ENCODE measurements around the gene BCAS3.
A peak's percentile ranks its signal among the peaks of the same experiment; 100 is the strongest.
"Not testable (repeated sequence)": the region's sequence is repeated elsewhere in the genome, so short reads cannot be mapped to it uniquely, and the experiment has no call there.

Gene BCAS3

GRCh38 chr17:61239953-61240352 lies 562.3 kb downstream of the BCAS3 start:
- WGBS, 2 experiments (ENCODE audit: insufficient coverage in 2 of 2): 60% methylated on average over 1 of the region's 1 CpG; no CpG with 5 or more reads in 1 of the 2 experiments
- H3K4me3 ChIP-seq (ENCODE audit: extremely low read depth, insufficient read depth, low read length, poor library complexity, severe bottlenecking): no peak overlapping the region
- no peaks in the 10 kb centered on the region for H3K36me3 ChIP-seq (ENCODE audit: control insufficient read depth, insufficient read depth, low read length)
- peaks cover 11% of the 10 kb centered on the region for H3K4me1 ChIP-seq (ENCODE audit: control insufficient read depth, insufficient read depth, low read length, poor library complexity, severe bottlenecking)
- H3K27ac ChIP-seq (ENCODE audit: low read depth, low read length, severe bottlenecking): no peak overlapping the region
- H3K9me3 ChIP-seq (ENCODE audit: control insufficient read depth, low read length): no peaks in the 10 kb centered on the region

GRCh38 chr17:61240851-61241468 lies 563.3 kb downstream of the BCAS3 start:
- no peaks in the 10 kb centered on the region for H3K9me3 ChIP-seq (ENCODE audit: control insufficient read depth, low read length)
- H3K4me3 ChIP-seq (ENCODE audit: extremely low read depth, insufficient read depth, low read length, poor library complexity, severe bottlenecking): no peak overlapping the region
- no peaks in the 10 kb centered on the region for H3K36me3 ChIP-seq (ENCODE audit: control insufficient read depth, insufficient read depth, low read length)
- peaks cover 6% of the 10 kb centered on the region for H3K4me1 ChIP-seq (ENCODE audit: control insufficient read depth, insufficient read depth, low read length, poor library complexity, severe bottlenecking)
- WGBS, 2 experiments (ENCODE audit: insufficient coverage in 2 of 2): 80 to 100% methylated on average over 1 of the region's 5 CpGs
- H3K27ac ChIP-seq (ENCODE audit: low read depth, low read length, severe bottlenecking): no peak overlapping the region

GRCh38 chr17:61244988-61245387 lies 567.3 kb downstream of the BCAS3 start:
- H3K27ac ChIP-seq (ENCODE audit: low read depth, low read length, severe bottlenecking); H3K4me3 ChIP-seq (ENCODE audit: extremely low read depth, insufficient read depth, low read length, poor library complexity, severe bottlenecking); H3K9me3 ChIP-seq (ENCODE audit: control insufficient read depth, low read length); H3K36me3 ChIP-seq (ENCODE audit: control insufficient read depth, insufficient read depth, low read length); H3K4me1 ChIP-seq (ENCODE audit: control insufficient read depth, insufficient read depth, low read length, poor library complexity, severe bottlenecking): not testable (repeated sequence)
- 77 to 83% methylated on average over 6 of the region's 8 CpGs for WGBS, 2 experiments (ENCODE audit: insufficient coverage in 2 of 2)

GRCh38 chr17:61245706-61246135 lies 568.1 kb downstream of the BCAS3 start:
- Histone ChIP-seq H3K36me3 (ENCODE audit: control insufficient read depth, insufficient read depth, low read length) (no peaks in the 10 kb centered on the region), H3K27ac (ENCODE audit: low read depth, low read length, severe bottlenecking) (no peak overlapping the region), H3K9me3 (ENCODE audit: control insufficient read depth, low read length) (no peaks in the 10 kb centered on the region), H3K4me3 (ENCODE audit: extremely low read depth, insufficient read depth, low read length, poor library complexity, severe bottlenecking) (no peak overlapping the region), H3K4me1 (ENCODE audit: control insufficient read depth, insufficient read depth, low read length, poor library complexity, severe bottlenecking) (peaks cover 13% of the 10 kb centered on the region)
- 32 to 68% methylated on average over 2 to 3 of the region's 3 CpGs for WGBS, 2 experiments (ENCODE audit: insufficient coverage in 2 of 2)

GRCh38 chr17:61247439-61247838 lies 569.8 kb downstream of the BCAS3 start:
- Histone ChIP-seq H3K9me3 (ENCODE audit: control insufficient read depth, low read length) (no peaks in the 10 kb centered on the region), H3K4me3 (ENCODE audit: extremely low read depth, insufficient read depth, low read length, poor library complexity, severe bottlenecking) (no peak overlapping the region), H3K36me3 (ENCODE audit: control insufficient read depth, insufficient read depth, low read length) (no peaks in the 10 kb centered on the region), H3K27ac (ENCODE audit: low read depth, low read length, severe bottlenecking) (no peak overlapping the region), H3K4me1 (ENCODE audit: control insufficient read depth, insufficient read depth, low read length, poor library complexity, severe bottlenecking) (peaks cover 27% of the 10 kb centered on the region)
- WGBS, 2 experiments (ENCODE audit: insufficient coverage in 2 of 2): 100% methylated on average over 1 to 2 of the region's 3 CpGs

GRCh38 chr17:61248399-61248798 lies 570.7 kb downstream of the BCAS3 start:
- no peak overlapping the region for H3K27ac ChIP-seq (ENCODE audit: low read depth, low read length, severe bottlenecking)
- H3K4me3 ChIP-seq (ENCODE audit: extremely low read depth, insufficient read depth, low read length, poor library complexity, severe bottlenecking): no peak overlapping the region
- H3K9me3 ChIP-seq (ENCODE audit: control insufficient read depth, low read length): no peaks in the 10 kb centered on the region
- no CpG with 5 or more reads among the region's 2 CpGs for whole genome bisulfite sequencing, 2 experiments (ENCODE audit: insufficient coverage in 2 of 2)
- no peaks in the 10 kb centered on the region for H3K36me3 ChIP-seq (ENCODE audit: control insufficient read depth, insufficient read depth, low read length)
- peaks cover 28% of the 10 kb centered on the region for H3K4me1 ChIP-seq (ENCODE audit: control insufficient read depth, insufficient read depth, low read length, poor library complexity, severe bottlenecking)

- Histone ChIP-seq H3K27ac (ENCODE audit: low read depth, low read length, severe bottlenecking) (peak overlapping the region; percentile 73), H3K4me1 (ENCODE audit: control insufficient read depth, insufficient read depth, low read length, poor library complexity, severe bottlenecking) (peaks cover 28% of the 10 kb centered on the region), H3K36me3 (ENCODE audit: control insufficient read depth, insufficient read depth, low read length) (no peaks in the 10 kb centered on the region), H3K9me3 (ENCODE audit: control insufficient read depth, low read length) (no peaks in the 10 kb centered on the region), H3K4me3 (ENCODE audit: extremely low read depth, insufficient read depth, low read length, poor library complexity, severe bottlenecking) (no peak overlapping the region)
- WGBS, 2 experiments (ENCODE audit: insufficient coverage in 2 of 2): 93 to 100% methylated on average over 2 to 3 of the region's 4 CpGs
These were observed 572.1 kb downstream of the BCAS3 start for GRCh38 chr17:61249649-61250299.

- Histone ChIP-seq H3K36me3 (ENCODE audit: control insufficient read depth, insufficient read depth, low read length) (no peaks in the 10 kb centered on the region), H3K9me3 (ENCODE audit: control insufficient read depth, low read length) (no peaks in the 10 kb centered on the region), H3K27ac (ENCODE audit: low read depth, low read length, severe bottlenecking) (peak overlapping the region; percentile 73), H3K4me3 (ENCODE audit: extremely low read depth, insufficient read depth, low read length, poor library complexity, severe bottlenecking) (no peak overlapping the region), H3K4me1 (ENCODE audit: control insufficient read depth, insufficient read depth, low read length, poor library complexity, severe bottlenecking) (peaks cover 28% of the 10 kb centered on the region)
- WGBS, 2 experiments (ENCODE audit: insufficient coverage in 2 of 2): 71 to 73% methylated on average over 5 to 6 of the region's 6 CpGs
These were observed 572.8 kb downstream of the BCAS3 start for GRCh38 chr17:61250335-61250890.

GRCh38 chr17:61251939-61252865 lies 574.6 kb downstream of the BCAS3 start:
- H3K27ac ChIP-seq (ENCODE audit: low read depth, low read length, severe bottlenecking): peak overlapping the region; percentile 30
- H3K9me3 ChIP-seq (ENCODE audit: control insufficient read depth, low read length): no peaks in the 10 kb centered on the region
- 90 to 91% methylated on average over 7 of the region's 10 CpGs for WGBS, 2 experiments (ENCODE audit: insufficient coverage in 2 of 2)
- H3K36me3 ChIP-seq (ENCODE audit: control insufficient read depth, insufficient read depth, low read length): no peaks in the 10 kb centered on the region
- H3K4me3 ChIP-seq (ENCODE audit: extremely low read depth, insufficient read depth, low read length, poor library complexity, severe bottlenecking): no peak overlapping the region
- peaks cover 28% of the 10 kb centered on the region for H3K4me1 ChIP-seq (ENCODE audit: control insufficient read depth, insufficient read depth, low read length, poor library complexity, severe bottlenecking)

- H3K4me1 ChIP-seq (ENCODE audit: control insufficient read depth, insufficient read depth, low read length, poor library complexity, severe bottlenecking): peaks cover 28% of the 10 kb centered on the region
- H3K4me3 ChIP-seq (ENCODE audit: extremely low read depth, insufficient read depth, low read length, poor library complexity, severe bottlenecking): no peak overlapping the region
- no peak overlapping the region for H3K27ac ChIP-seq (ENCODE audit: low read depth, low read length, severe bottlenecking)
- H3K9me3 ChIP-seq (ENCODE audit: control insufficient read depth, low read length): no peaks in the 10 kb centered on the region
- no peaks in the 10 kb centered on the region for H3K36me3 ChIP-seq (ENCODE audit: control insufficient read depth, insufficient read depth, low read length)
- WGBS, 2 experiments (ENCODE audit: insufficient coverage in 2 of 2): 92 to 100% methylated on average over 2 to 3 of the region's 3 CpGs
These were observed 575.7 kb downstream of the BCAS3 start for GRCh38 chr17:61253362-61253761.

All from mesodermal cell (in vitro differentiated cells).